ENCODE data around the gene SEC16B. TPM values are rescaled to one million over a fixed set of nuclear protein-coding genes. Genes with fewer than 3 reads are reported as not detected.

Gene SEC16B
- total and polyA plus RNA-seq, 11 donors: 1.1 to 3.8 (median 2.3) TPM

DNA sequence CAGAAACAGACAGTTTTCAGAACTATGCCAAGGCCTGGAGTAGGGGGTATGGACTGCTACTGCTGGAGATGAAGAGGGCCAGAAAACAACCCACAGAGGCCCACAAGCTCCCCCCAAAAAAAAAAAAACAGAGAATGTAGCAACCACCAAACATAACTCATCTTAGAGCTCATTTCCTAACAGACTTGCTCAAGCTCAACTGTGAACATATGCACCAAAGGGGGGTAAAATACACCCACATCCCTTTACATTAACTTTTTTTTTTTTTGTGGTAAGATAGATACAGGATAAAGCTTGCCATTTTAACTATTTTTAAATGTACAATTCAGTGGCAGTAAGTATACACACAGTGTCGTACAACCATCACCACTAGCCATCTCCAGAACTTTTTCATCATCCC is 36.0 kb downstream of the SEC16B start:
- H3K4me1 ChIP-seq: peaks cover 0 to 13% (median 0%) of the 10 kb centered on the region in 12 donors
- no peaks in the 10 kb centered on the region for H3K9me3 ChIP-seq
- DNase-seq (no peak), ATAC-seq (no peak)
- TF ChIP-seq, protein P1, sequence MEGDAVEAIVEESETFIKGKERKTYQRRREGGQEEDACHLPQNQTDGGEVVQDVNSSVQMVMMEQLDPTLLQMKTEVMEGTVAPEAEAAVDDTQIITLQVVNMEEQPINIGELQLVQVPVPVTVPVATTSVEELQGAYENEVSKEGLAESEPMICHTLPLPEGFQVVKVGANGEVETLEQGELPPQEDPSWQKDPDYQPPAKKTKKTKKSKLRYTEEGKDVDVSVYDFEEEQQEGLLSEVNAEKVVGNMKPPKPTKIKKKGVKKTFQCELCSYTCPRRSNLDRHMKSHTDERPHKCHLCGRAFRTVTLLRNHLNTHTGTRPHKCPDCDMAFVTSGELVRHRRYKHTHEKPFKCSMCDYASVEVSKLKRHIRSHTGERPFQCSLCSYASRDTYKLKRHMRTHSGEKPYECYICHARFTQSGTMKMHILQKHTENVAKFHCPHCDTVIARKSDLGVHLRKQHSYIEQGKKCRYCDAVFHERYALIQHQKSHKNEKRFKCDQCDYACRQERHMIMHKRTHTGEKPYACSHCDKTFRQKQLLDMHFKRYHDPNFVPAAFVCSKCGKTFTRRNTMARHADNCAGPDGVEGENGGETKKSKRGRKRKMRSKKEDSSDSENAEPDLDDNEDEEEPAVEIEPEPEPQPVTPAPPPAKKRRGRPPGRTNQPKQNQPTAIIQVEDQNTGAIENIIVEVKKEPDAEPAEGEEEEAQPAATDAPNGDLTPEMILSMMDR (IDR thresholded peaks at IDR 0.05): no peak
- TF ChIP-seq POLR2A (IDR thresholded peaks at IDR 0.05): no peak
- whole genome bisulfite sequencing, 4 donors: 87 to 92% (median 91%) methylated on average over 1 of the region's 1 CpG
- no peaks in the 10 kb centered on the region for H3K27me3 ChIP-seq
- H3K27ac ChIP-seq: no peak overlapping the region
- H3K4me3 ChIP-seq: no peak overlapping the region
- peaks cover 0 to 96% (median 50%) of the 10 kb centered on the region in 9 donors for H3K36me3 ChIP-seq
- intact Hi-C loops (cut with DNase I): no loop called here

DNA sequence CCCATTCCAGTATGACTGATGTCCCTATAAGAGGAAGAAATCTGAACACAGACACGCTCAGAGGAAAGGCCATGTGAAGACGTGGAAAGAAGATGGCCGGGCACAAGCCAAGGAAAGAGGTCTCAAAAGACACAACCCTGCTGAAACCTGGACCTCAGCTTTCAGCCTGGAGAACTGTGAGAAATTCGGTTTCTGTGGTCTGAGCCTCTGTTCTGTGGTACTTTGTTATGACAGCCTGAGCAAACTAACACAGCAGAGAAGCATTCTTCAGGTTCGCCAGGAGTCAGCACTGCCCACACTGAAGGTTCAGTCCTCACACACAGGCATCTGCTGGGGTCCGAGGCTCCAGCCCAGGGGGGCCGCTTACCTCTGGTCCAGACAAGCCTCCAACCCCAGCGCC is 37.7 kb downstream of the SEC16B start:
- Histone ChIP-seq H3K4me1 (peaks cover 0 to 13% (median 0%) of the 10 kb centered on the region in 12 donors), H3K27me3 (no peaks in the 10 kb centered on the region), H3K9me3 (no peaks in the 10 kb centered on the region), H3K27ac (no peak overlapping the region), H3K36me3 (peaks cover 0 to 88% (median 46%) of the 10 kb centered on the region in 9 donors), H3K4me3 (no peak overlapping the region)
- intact Hi-C loops (cut with DNase I): no loop called here
- DNase-seq (no peak), ATAC-seq (no peak)
- 83 to 86% (median 85%) methylated on average over 6 to 8 of the region's 8 CpGs for WGBS, 4 donors
- TF ChIP-seq, protein P1 (IDR thresholded peaks at IDR 0.05): no peak
- TF ChIP-seq POLR2A (IDR thresholded peaks at IDR 0.05): no peak

DNA sequence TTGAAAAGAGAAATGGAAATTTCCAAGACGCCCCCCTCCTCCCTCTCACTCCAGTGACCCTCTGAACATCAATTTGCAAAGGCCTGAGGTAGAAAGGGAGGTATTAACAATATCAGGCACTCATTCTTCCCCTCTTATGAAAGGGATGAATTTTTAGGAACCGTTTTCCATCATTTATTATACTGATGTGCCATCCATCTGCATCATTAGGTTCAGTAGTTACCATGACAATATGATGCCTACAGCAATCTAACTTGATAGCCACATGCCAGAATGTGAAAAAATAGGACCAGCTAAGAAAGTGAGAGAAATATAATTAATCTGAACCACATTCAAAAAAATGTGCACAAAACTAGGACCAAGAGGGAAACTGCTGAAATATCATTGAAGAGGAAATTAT is 40.9 kb downstream of the SEC16B start:
- intact Hi-C loops (cut with DNase I): no loop called here
- ATAC-seq: no peak
- WGBS, 4 donors: 86 to 94% (median 92%) methylated on average over 2 of the region's 2 CpGs

DNA sequence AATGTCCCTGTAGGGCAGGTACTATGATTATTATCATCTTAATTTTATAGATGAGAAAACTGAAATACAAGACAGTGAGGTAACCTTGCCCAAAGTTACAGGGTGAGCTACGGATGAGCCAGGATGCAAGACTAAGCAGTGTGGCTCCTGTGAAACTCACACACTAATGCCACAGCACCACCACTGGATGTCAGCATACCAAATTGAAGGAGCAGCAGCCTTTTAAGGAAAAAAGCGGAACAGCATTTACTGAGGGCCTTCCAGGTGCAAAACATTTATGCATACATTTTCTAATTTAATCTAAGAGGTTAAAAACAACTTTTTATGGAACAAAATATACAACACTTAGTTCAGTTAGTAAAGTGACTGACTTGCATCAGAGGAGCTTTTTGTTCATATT is 41.7 kb downstream of the SEC16B start:
- H3K27me3 ChIP-seq: no peaks in the 10 kb centered on the region
- intact Hi-C loops (cut with DNase I): no loop called here
- no peak for TF ChIP-seq POLR2A (IDR thresholded peaks at IDR 0.05)
- TF ChIP-seq, protein P1 (IDR thresholded peaks at IDR 0.05): peak in 1 of 12 donors; percentile 8
- no peak overlapping the region for H3K4me3 ChIP-seq
- no peaks in the 10 kb centered on the region for H3K9me3 ChIP-seq
- H3K4me1 ChIP-seq: no peaks in the 10 kb centered on the region
- ATAC-seq: no peak
- WGBS, 4 donors: 92 to 98% (median 96%) methylated on average over 2 of the region's 2 CpGs
- no peak for DNase-seq
- H3K27ac ChIP-seq: no peak overlapping the region
- H3K36me3 ChIP-seq: peaks cover 0 to 53% (median 31%) of the 10 kb centered on the region in 9 donors

More for the DNA sequence above, 40.9 kb downstream of the SEC16B start:
- Histone ChIP-seq H3K36me3 (peaks cover 0 to 57% (median 36%) of the 10 kb centered on the region in 9 donors), H3K27me3 (no peaks in the 10 kb centered on the region), H3K9me3 (no peaks in the 10 kb centered on the region), H3K4me3 (no peak overlapping the region), H3K4me1 (peaks cover 0 to 2% (median 0%) of the 10 kb centered on the region in 12 donors), H3K27ac (no peak overlapping the region)
- TF ChIP-seq POLR2A (IDR thresholded peaks at IDR 0.05): no peak
- TF ChIP-seq, protein P1 (IDR thresholded peaks at IDR 0.05): no peak
- no peak for DNase-seq
